Panc1 (cell line): ENCODE measurements around the gene RHEB. TPM values are rescaled to one million over a fixed set of nuclear protein-coding genes. Genes with fewer than 3 reads are reported as not detected.

ENCODE experiments used
- ATAC-seq: fragments of 200-7000 bp; cut with Tn5 transposase; 2 replicates; pipeline ENCODE4 v1.9.1; 2020; ENCODE audit warnings: mild to moderate bottlenecking, moderate library complexity
- BruUV-seq: library from RNA; stranded (reverse); fragments of 400-500 nt; replicated peaks from 2 replicates; lab custom pipeline; 2021; lab: Mats Ljungman, UMichigan
- CTCF ChIA-PET: fragments of 300-600 bp; sonication (Branson Sonifier 250); formaldehyde crosslinking; loops from one replicate; lab custom pipeline; 2022; ENCODE audit warnings: antibody characterized with exemption; lab: Charles Lee
- POLR2A ChIA-PET: fragments of 300-600 bp; sonication (Branson Sonifier 250); formaldehyde crosslinking; loops from one replicate; lab custom pipeline; 2022; ENCODE audit warnings: antibody characterized with exemption; lab: Charles Lee
- DNase-seq: peaks from one replicate; pipeline ENCODE4 v3.0.0-alpha.2; 2010; ENCODE audit warnings: low read depth, low spot score
- H3K27ac ChIP-seq: 2 replicates; pipeline ENCODE4 v1.5.1; 2011; ENCODE audit warnings: mild to moderate bottlenecking, low read length, inconsistent platforms
- H3K27me3 ChIP-seq: fragments of 200-500 bp; sonication (Bioruptor generic); 2 replicates; pipeline ENCODE4 v1.6.0; 2014; ENCODE audit warnings: low read length, inconsistent platforms; ENCODE audit not compliant: control insufficient read depth, insufficient read depth
- H3K36me3 ChIP-seq: fragments of 200-500 bp; sonication (Bioruptor generic); 2 replicates; pipeline ENCODE4 v1.5.1; 2014; ENCODE audit warnings: inconsistent platforms, mild to moderate bottlenecking, low read length, moderate library complexity; ENCODE audit not compliant: control insufficient read depth, insufficient read depth
- H3K4me1 ChIP-seq: 2 replicates; pipeline ENCODE4 v1.5.1; 2011; ENCODE audit warnings: inconsistent platforms, mild to moderate bottlenecking, low read length, moderate library complexity; ENCODE audit not compliant: control insufficient read depth, insufficient read depth
- H3K4me3 ChIP-seq, 2 experiments: 2 replicates each; pipeline ENCODE4 v1.5.1; 2011 to 2012; ENCODE audit warnings: low read depth in 2 of 2, low read length in 2 of 2, mild to moderate bottlenecking in 2 of 2, inconsistent platforms in 1 of 2, moderate library complexity in 1 of 2
- H3K9me3 ChIP-seq: fragments of 200-500 bp; sonication (Bioruptor generic); 2 replicates; pipeline ENCODE4 v1.5.1; 2014; ENCODE audit warnings: low read depth, mild to moderate bottlenecking, inconsistent platforms, low read length, moderate library complexity; ENCODE audit not compliant: control insufficient read depth, insufficient read depth
- POLR2AphosphoS5 ChIP-seq: IDR thresholded peaks from 2 replicates; pipeline ENCODE4 v1.6.1; 2012; ENCODE audit warnings: mild to moderate bottlenecking, low read depth, low read length, moderate library complexity
- SIN3A ChIP-seq: IDR thresholded peaks from 2 replicates; pipeline ENCODE4 v1.6.1; 2012; ENCODE audit warnings: low read depth, mild to moderate bottlenecking, low read length, moderate library complexity, borderline replicate concordance; ENCODE audit not compliant: insufficient read depth
- TCF7L2 ChIP-seq: IDR thresholded peaks from 2 replicates; pipeline ENCODE4 v1.6.1; 2011; ENCODE audit warnings: mild to moderate bottlenecking, low read depth, low read length, inconsistent platforms
- in situ Hi-C: cut with HindIII; loops from 2 replicates; pipeline ENCODE4 v1.10.0; 2016; ENCODE audit warnings: low sequenced_read_pairs, low pct_unique_long_range_greater_than_20kb
- intact Hi-C: fragments of 100-400 bp; cut with micrococcal nuclease; formaldehyde crosslinking; loops from one replicate; pipeline ENCODE4 v1.10.0; 2022; ENCODE audit not compliant: unreplicated experiment
- total RNA-seq: library from RNA; stranded (reverse); gene quantifications from one replicate; pipeline ENCODE4 v1.2.1, GENCODE V29; 2021; ENCODE audit not compliant: unreplicated experiment
- TF ChIP-seq, protein P1 (sequence below), 2 experiments: IDR thresholded peaks; 2 replicates each; pipeline ENCODE4 v1.6.1; 2011 to 2012; ENCODE audit warnings: low read depth in 2 of 2, control low read depth in 1 of 2, low read length in 1 of 2, mild to moderate bottlenecking in 1 of 2, moderate library complexity in 1 of 2; ENCODE audit not compliant: insufficient read depth in 1 of 2
- TF ChIP-seq, protein P2 (sequence below): fragments of 450-650 bp; IDR thresholded peaks from 2 replicates; pipeline ENCODE4 v1.5.1; 2017; ENCODE audit warnings: mild to moderate bottlenecking

Gene RHEB
- total RNA-seq, 1 experiment from 2014 or later, result 259 TPM

DNA sequence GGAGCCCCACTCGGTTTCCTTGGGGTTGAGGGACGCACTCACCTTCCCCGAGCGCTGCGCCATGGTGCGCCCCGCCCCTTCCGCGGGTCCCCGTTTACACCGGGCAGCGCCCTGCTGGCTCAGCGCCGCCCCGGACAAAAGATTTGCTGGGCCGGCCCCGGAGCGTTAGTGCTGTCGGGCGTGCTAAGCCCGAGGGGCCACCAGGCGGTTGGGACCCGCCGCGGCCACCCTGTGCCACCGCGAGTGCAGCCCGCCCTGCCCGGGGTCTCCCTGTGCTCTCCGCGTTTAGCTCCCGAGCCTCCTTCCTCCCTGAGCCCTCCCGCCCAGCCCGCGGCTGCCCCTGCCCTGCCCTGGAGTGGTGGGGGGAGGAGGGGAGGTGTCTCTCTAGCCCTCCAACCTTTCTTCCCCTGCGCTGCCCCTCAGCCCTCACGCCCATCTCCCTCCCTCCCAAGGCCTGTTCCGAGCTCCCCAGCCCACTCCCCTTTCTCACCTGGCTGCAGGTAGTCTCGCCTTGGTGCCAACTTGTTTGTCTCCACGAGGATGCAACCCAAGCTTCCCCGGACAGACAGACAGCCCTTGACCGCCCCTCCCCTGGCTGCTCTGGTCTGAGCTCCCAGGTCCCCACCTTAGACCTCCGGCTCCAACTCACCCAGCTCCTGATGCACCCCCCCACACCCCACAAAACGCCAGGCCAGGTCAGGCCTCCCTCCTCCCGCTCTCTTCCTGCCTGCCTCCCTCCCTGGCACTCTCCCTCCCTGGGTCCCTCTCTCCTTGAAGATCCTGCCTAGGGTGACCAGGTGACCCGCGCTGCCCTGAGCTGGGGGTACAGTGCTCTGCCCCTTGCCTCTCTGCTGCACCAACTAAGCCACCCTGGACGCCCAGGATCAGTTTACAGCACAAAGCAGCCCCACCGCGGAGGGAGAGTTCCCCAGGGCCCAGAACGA is 79.6 kb downstream of the RHEB start, which contains the start of gene CRYGN:
CRYGN (minus strand) TSS at position 287 of the 944 bp plus-strand sequence; CDS start at position 63, 224 bp downstream.
- H3K9me3 ChIP-seq, result no peaks in the 10 kb centered on the region
- DNase-seq (no peak), ATAC-seq (peak; percentile 58)
- TF ChIP-seq SIN3A (no peak), TCF7L2 (no peak), POLR2AphosphoS5 (no peak)
- TF ChIP-seq, protein P1, sequence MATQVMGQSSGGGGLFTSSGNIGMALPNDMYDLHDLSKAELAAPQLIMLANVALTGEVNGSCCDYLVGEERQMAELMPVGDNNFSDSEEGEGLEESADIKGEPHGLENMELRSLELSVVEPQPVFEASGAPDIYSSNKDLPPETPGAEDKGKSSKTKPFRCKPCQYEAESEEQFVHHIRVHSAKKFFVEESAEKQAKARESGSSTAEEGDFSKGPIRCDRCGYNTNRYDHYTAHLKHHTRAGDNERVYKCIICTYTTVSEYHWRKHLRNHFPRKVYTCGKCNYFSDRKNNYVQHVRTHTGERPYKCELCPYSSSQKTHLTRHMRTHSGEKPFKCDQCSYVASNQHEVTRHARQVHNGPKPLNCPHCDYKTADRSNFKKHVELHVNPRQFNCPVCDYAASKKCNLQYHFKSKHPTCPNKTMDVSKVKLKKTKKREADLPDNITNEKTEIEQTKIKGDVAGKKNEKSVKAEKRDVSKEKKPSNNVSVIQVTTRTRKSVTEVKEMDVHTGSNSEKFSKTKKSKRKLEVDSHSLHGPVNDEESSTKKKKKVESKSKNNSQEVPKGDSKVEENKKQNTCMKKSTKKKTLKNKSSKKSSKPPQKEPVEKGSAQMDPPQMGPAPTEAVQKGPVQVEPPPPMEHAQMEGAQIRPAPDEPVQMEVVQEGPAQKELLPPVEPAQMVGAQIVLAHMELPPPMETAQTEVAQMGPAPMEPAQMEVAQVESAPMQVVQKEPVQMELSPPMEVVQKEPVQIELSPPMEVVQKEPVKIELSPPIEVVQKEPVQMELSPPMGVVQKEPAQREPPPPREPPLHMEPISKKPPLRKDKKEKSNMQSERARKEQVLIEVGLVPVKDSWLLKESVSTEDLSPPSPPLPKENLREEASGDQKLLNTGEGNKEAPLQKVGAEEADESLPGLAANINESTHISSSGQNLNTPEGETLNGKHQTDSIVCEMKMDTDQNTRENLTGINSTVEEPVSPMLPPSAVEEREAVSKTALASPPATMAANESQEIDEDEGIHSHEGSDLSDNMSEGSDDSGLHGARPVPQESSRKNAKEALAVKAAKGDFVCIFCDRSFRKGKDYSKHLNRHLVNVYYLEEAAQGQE (IDR thresholded peaks at IDR 0.05; ENCODE audit: insufficient read depth in 1 of 2, low read depth in 2 of 2, low read length in 1 of 2), result no peak
- TF ChIP-seq, protein P2, sequence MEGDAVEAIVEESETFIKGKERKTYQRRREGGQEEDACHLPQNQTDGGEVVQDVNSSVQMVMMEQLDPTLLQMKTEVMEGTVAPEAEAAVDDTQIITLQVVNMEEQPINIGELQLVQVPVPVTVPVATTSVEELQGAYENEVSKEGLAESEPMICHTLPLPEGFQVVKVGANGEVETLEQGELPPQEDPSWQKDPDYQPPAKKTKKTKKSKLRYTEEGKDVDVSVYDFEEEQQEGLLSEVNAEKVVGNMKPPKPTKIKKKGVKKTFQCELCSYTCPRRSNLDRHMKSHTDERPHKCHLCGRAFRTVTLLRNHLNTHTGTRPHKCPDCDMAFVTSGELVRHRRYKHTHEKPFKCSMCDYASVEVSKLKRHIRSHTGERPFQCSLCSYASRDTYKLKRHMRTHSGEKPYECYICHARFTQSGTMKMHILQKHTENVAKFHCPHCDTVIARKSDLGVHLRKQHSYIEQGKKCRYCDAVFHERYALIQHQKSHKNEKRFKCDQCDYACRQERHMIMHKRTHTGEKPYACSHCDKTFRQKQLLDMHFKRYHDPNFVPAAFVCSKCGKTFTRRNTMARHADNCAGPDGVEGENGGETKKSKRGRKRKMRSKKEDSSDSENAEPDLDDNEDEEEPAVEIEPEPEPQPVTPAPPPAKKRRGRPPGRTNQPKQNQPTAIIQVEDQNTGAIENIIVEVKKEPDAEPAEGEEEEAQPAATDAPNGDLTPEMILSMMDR, result no peak
- in situ Hi-C loops (no loop called here), intact Hi-C loops (no loop called here)
- H3K36me3 ChIP-seq, result no peaks in the 10 kb centered on the region
- peak within 1 kb of the TSS; percentile 30 for H3K27ac ChIP-seq
- H3K27me3 ChIP-seq, result no peaks in the 10 kb centered on the region
- peak within 1 kb of the TSS; percentile 16; a peak in 3 of 4 replicates for H3K4me3 ChIP-seq
- CTCF ChIA-PET, result interaction anchor here (0.5 kb wide), 1 partner anchor 136 kb away, joined by 8 read pairs; no protein-coding TSS in a partner anchor
- no TSS peak for BruUV-seq
- peaks cover 9% of the 10 kb centered on the region for H3K4me1 ChIP-seq
- POLR2A ChIA-PET, result no interaction called here

DNA sequence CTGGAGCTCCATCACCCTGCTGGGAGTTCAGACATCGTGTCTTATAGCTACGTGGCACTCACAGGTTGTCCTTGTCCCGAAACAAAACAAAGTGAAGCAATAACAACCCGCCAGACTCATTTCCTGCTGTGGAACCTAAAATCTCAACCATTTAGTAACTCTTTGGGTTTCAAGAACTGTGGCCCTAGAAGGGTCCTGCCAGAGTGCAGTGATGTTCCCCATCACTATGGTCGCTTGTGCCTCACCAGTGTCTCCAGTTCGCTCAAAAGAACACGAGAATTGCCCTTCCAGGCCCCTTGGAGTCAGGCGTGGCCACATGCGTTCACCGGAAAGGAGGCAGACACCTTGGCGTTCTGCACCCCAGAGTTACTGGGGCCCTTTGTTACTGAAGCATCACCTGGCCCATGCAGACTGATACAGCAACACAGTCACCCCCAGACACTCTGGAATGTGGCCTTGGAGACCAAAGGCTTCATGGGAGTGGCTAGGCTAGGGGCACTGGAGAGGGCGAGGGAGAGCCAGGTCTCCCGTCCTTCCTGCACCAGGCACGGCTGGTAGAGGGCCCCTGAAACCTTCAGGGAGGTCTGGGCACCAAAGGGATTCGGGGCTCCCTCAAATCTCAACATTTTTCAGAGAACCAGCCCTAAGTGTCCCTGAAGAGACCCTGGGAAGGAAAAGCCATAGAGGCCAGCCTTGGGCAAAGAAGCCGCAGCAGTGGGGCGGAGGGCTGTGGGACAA is 80.7 kb downstream of the RHEB start:
- intact Hi-C loops, result no loop called here
- ATAC-seq (no peak), DNase-seq (no peak)
- TF ChIP-seq, protein P1 (IDR thresholded peaks at IDR 0.05; ENCODE audit: insufficient read depth in 1 of 2, low read depth in 2 of 2, low read length in 1 of 2), result no peak
- TF ChIP-seq POLR2AphosphoS5 (no peak), TCF7L2 (no peak), SIN3A (no peak)
- TF ChIP-seq, protein P2, result no peak
- Histone ChIP-seq H3K4me1 (peaks cover 9% of the 10 kb centered on the region), H3K9me3 (no peaks in the 10 kb centered on the region), H3K4me3 (no peak overlapping the region; a peak in 1 of 4 replicates), H3K27ac (no peak overlapping the region; the same call in 1 of the 2 replicates), H3K27me3 (no peaks in the 10 kb centered on the region), H3K36me3 (no peaks in the 10 kb centered on the region)
- in situ Hi-C loops, result no loop called here
- ChIA-PET POLR2A (interaction anchor here (0.6 kb wide), 1 partner anchor 66 kb away, joined by 3 read pairs; no protein-coding TSS in a partner anchor), CTCF (no interaction called here)
- BruUV-seq, result no TSS peak
